Smooth muscle cell (in vitro differentiated cells): ENCODE data around the gene ARHGAP42. TPM values are rescaled to one million over a fixed set of nuclear protein-coding genes. Genes with fewer than 3 reads are reported as not detected.

ENCODE experiments used
- DNase-seq: peaks from one replicate; lab custom pipeline; 2025; ENCODE audit not compliant: unreplicated experiment; lab: John Stamatoyannopoulos, UW
- H2AFZ ChIP-seq: fragments of 200-600 bp; sonication (generic); 2 replicates; pipeline ENCODE4 v1.6.0; 2016; ENCODE audit warnings: antibody characterized with exemption, low read depth, mild to moderate bottlenecking
- H3F3A ChIP-seq: fragments of 200-600 bp; sonication (generic); 2 replicates; pipeline ENCODE4 v1.6.0; 2017; ENCODE audit warnings: antibody characterized with exemption, low read depth
- H3K27ac ChIP-seq: fragments of 200-600 bp; sonication (generic); 2 replicates; pipeline ENCODE4 v1.5.1; 2016; ENCODE audit warnings: low read depth, mild to moderate bottlenecking
- H3K27me3 ChIP-seq: fragments of 200-600 bp; sonication (generic); 2 replicates; pipeline ENCODE4 v1.6.1; 2016; ENCODE audit warnings: low read depth, mild to moderate bottlenecking
- H3K36me3 ChIP-seq: fragments of 200-600 bp; sonication (generic); 2 replicates; pipeline ENCODE4 v1.5.1; 2016; ENCODE audit warnings: low read depth
- H3K4me1 ChIP-seq: fragments of 200-600 bp; sonication (generic); 2 replicates; pipeline ENCODE4 v1.5.1; 2016; ENCODE audit warnings: low read depth
- H3K4me2 ChIP-seq: fragments of 200-600 bp; sonication (generic); 2 replicates; pipeline ENCODE4 v1.6.0; 2016; ENCODE audit warnings: mild to moderate bottlenecking
- H3K4me3 ChIP-seq: fragments of 200-600 bp; sonication (generic); 2 replicates; pipeline ENCODE4 v1.5.1; 2016; ENCODE audit warnings: mild to moderate bottlenecking
- H3K79me2 ChIP-seq: fragments of 200-600 bp; sonication (generic); 2 replicates; pipeline ENCODE4 v1.6.0; 2016; ENCODE audit warnings: low read depth, mild to moderate bottlenecking
- H3K9ac ChIP-seq: fragments of 200-600 bp; sonication (generic); 2 replicates; pipeline ENCODE4 v1.6.0; 2016; ENCODE audit warnings: low read depth
- H3K9me3 ChIP-seq: fragments of 200-600 bp; sonication (generic); replicated peaks from 2 replicates; pipeline ENCODE4 v1.5.1; 2016; ENCODE audit warnings: low read depth
- H4K20me1 ChIP-seq: fragments of 200-600 bp; sonication (generic); 2 replicates; pipeline ENCODE4 v1.6.0; 2016; ENCODE audit warnings: low read depth
- WGBS: methylation state at CpG from one replicate; pipeline ENCODE4 v1.1.7; 2016; ENCODE audit warnings: low lambda C conversion rate; 5-methylcytosine and 5-hydroxymethylcytosine counted together
- polyA plus RNA-seq: library from polyadenylated mRNA; unstranded; fragments of >200 nt; fragmentation: Nextera tagmentation; extraction: Ambion mirVana; gene quantifications from 2 replicates; pipeline ENCODE4 v1.2.1, GENCODE V29; 2016
- total RNA-seq: library from RNA; depleted of rRNA; stranded (reverse); fragments of >200 nt; gene quantifications from 2 replicates; pipeline ENCODE4 v1.2.3, GENCODE V29; 2014
- TF ChIP-seq, protein P1 (sequence below): fragments of 200-600 bp; sonication (generic); IDR thresholded peaks from 2 replicates; pipeline ENCODE4 v1.5.1; 2017; ENCODE audit warnings: borderline replicate concordance, mild to moderate bottlenecking, antibody characterized with exemption; ENCODE audit not compliant: insufficient read depth, poor library complexity, severe bottlenecking

Gene ARHGAP42
- total and polyA plus RNA-seq, 2 experiments from 2014 or later, result 12.2 to 53.4 TPM

DNA sequence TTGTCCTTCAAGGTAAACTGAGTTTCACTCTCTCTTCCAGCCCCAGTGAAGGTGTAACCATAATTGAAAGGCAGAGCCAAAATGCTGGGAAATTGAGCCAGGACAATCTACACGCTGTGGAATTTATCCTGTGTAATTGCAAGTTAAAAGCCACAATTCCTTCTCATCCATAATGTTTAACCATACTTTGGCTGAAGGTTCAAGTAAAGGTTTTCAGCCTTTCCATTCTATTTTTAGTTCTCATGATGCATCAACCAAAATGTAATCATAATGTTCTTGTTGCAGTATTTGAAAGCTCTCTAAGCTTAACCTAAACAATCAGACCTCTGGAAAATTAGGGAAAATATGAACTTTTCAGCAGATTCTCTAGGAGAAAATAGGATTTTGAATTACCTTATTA is 14.0 kb upstream of the ARHGAP42 start:
- H3F3A ChIP-seq, result no peaks in the 10 kb centered on the region
- no peak overlapping the region for H3K4me2 ChIP-seq
- TF ChIP-seq, protein P1, sequence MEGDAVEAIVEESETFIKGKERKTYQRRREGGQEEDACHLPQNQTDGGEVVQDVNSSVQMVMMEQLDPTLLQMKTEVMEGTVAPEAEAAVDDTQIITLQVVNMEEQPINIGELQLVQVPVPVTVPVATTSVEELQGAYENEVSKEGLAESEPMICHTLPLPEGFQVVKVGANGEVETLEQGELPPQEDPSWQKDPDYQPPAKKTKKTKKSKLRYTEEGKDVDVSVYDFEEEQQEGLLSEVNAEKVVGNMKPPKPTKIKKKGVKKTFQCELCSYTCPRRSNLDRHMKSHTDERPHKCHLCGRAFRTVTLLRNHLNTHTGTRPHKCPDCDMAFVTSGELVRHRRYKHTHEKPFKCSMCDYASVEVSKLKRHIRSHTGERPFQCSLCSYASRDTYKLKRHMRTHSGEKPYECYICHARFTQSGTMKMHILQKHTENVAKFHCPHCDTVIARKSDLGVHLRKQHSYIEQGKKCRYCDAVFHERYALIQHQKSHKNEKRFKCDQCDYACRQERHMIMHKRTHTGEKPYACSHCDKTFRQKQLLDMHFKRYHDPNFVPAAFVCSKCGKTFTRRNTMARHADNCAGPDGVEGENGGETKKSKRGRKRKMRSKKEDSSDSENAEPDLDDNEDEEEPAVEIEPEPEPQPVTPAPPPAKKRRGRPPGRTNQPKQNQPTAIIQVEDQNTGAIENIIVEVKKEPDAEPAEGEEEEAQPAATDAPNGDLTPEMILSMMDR, result no peak
- H4K20me1 ChIP-seq, result no peaks in the 10 kb centered on the region
- no peaks in the 10 kb centered on the region for H3K9me3 ChIP-seq
- H3K36me3 ChIP-seq, result no peaks in the 10 kb centered on the region
- H3K27ac ChIP-seq, result no peak overlapping the region
- H3K4me1 ChIP-seq, result peaks cover 8% of the 10 kb centered on the region
- 50% methylated on average over 1 of the region's 1 CpG for WGBS
- H3K27me3 ChIP-seq, result no peaks in the 10 kb centered on the region
- no peak for DNase-seq
- no peaks in the 10 kb centered on the region for H3K79me2 ChIP-seq
- no peak overlapping the region for H3K9ac ChIP-seq
- no peak overlapping the region for H3K4me3 ChIP-seq
- H2AFZ ChIP-seq, result no peak overlapping the region

DNA sequence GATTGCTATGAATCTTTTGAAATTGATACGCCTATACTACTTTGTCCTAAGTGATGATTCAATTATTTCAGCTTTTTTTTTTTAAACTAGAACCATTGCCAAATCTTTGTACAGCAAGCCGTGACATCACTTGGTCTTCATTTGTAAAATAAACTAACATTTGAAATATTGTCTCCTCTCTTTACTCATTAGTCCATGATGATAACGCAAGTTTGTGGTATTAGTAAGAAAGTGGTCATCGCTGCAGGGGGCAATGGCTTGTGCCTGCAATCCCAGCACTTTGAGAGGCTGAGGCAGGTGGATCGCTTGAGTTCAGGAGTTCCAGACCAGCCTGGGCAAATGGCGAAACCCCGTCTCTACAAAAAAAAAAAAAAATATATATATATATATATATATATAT is 12.9 kb upstream of the ARHGAP42 start:
- WGBS, result 78% methylated on average over 5 of the region's 7 CpGs
- DNase-seq, result no peak

DNA sequence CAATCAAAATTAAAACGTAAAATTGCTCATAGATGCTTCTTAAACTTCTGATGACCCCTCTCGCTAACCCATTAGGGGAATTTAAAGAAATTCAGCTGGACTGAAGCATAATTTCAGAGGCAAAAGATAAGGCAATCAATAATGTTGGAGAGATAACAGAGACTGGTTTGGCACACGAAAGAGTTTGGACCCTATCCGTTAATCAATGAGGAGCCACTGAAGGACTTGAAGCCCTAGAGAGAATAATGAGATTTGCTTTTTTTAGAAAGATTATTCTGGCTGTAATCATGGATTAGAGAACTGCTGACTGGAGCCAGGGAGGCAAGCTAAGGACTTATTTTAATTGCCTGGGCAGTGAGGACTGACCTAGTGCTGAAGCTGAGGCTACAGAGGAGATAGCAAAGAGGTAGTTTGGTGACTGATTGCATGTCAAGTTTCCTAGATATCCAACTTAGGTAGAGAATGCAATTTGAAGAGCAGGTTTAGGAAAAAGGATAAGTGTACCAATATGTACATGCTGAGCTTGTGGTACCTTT is 11.9 kb upstream of the ARHGAP42 start:
- H3K4me3 ChIP-seq, result no peak overlapping the region
- H3K9ac ChIP-seq, result no peak overlapping the region
- no peak overlapping the region for H3K27ac ChIP-seq
- no peaks in the 10 kb centered on the region for H3K36me3 ChIP-seq
- no peak overlapping the region for H3K4me2 ChIP-seq
- H2AFZ ChIP-seq, result no peak overlapping the region
- no peaks in the 10 kb centered on the region for H3F3A ChIP-seq
- no peak for DNase-seq
- H3K9me3 ChIP-seq, result no peaks in the 10 kb centered on the region
- no peaks in the 10 kb centered on the region for H4K20me1 ChIP-seq
- no peaks in the 10 kb centered on the region for H3K79me2 ChIP-seq
- H3K27me3 ChIP-seq, result no peaks in the 10 kb centered on the region
- WGBS, result 67% methylated on average over 4 of the region's 4 CpGs
- peaks cover 12% of the 10 kb centered on the region for H3K4me1 ChIP-seq
- TF ChIP-seq, protein P1, result no peak

More for the DNA sequence above, 12.9 kb upstream of the ARHGAP42 start:
- Histone ChIP-seq H2AFZ (no peak overlapping the region), H3K4me1 (peaks cover 8% of the 10 kb centered on the region), H3K9me3 (no peaks in the 10 kb centered on the region), H3K9ac (no peak overlapping the region), H3K27ac (no peak overlapping the region), H3F3A (no peaks in the 10 kb centered on the region), H3K79me2 (no peaks in the 10 kb centered on the region), H3K36me3 (no peaks in the 10 kb centered on the region), H3K27me3 (no peaks in the 10 kb centered on the region), H3K4me3 (no peak overlapping the region), H3K4me2 (no peak overlapping the region), H4K20me1 (no peaks in the 10 kb centered on the region)
- TF ChIP-seq, protein P1, result no peak

DNA sequence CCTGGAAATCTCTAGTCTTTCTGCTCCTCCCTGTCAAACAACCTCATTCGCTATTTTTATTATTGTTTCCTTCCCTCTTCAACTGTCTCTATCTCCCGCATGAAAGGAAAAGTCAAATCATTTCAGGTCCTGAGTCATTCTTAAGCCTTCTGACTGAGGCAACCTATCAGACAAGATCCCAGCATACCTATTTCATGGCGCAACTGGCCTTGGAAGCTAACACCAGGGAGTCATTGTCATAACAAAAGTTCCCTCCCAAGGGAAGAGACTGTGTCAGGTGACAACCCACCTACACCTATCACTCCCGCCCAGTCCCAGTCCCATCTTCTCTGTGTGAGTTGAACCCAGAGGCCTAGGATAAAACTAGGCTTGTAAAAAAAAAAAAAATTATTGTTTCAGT is 10.2 kb upstream of the ARHGAP42 start:
- Histone ChIP-seq H3K36me3 (no peaks in the 10 kb centered on the region), H3K4me3 (no peak overlapping the region), H3K79me2 (no peaks in the 10 kb centered on the region), H3K9ac (no peak overlapping the region), H3K27ac (peak overlapping the region; percentile 60), H3K4me1 (peaks cover 12% of the 10 kb centered on the region), H4K20me1 (no peaks in the 10 kb centered on the region), H3F3A (no peaks in the 10 kb centered on the region), H3K27me3 (no peaks in the 10 kb centered on the region), H3K9me3 (no peaks in the 10 kb centered on the region), H3K4me2 (no peak overlapping the region), H2AFZ (no peak overlapping the region)
- DNase-seq, result no peak
- WGBS, result 64% methylated on average over 4 of the region's 4 CpGs
- TF ChIP-seq, protein P1, result no peak
